ENCODE results near the gene RUBCN.
A peak's percentile ranks its signal among the peaks of the same experiment; 100 is the strongest.

The RUBCN gene

DNA sequence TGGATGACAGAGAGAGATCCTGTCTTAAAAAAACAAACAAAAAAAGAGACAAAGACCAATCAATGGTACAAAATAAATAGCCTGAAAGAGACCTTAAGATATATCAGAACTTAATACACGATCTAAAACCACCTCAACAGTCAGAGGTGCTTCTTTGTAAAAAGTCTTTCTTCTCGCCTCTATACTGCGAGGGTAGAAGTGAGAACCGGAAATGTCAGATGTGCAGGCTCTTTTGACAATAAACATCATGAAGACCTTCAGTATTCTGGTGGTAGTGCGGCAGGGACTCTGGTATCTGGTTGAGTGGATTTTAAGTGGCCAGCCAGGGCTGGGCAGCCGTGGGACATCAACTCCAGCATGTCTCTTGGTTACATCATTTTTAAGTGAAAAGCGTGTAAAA lies 30.0 kb downstream of the RUBCN start:
- no peaks in the 10 kb centered on the region for H3K9me3 Mint-ChIP-seq
- TF ChIP-seq, protein P1, sequence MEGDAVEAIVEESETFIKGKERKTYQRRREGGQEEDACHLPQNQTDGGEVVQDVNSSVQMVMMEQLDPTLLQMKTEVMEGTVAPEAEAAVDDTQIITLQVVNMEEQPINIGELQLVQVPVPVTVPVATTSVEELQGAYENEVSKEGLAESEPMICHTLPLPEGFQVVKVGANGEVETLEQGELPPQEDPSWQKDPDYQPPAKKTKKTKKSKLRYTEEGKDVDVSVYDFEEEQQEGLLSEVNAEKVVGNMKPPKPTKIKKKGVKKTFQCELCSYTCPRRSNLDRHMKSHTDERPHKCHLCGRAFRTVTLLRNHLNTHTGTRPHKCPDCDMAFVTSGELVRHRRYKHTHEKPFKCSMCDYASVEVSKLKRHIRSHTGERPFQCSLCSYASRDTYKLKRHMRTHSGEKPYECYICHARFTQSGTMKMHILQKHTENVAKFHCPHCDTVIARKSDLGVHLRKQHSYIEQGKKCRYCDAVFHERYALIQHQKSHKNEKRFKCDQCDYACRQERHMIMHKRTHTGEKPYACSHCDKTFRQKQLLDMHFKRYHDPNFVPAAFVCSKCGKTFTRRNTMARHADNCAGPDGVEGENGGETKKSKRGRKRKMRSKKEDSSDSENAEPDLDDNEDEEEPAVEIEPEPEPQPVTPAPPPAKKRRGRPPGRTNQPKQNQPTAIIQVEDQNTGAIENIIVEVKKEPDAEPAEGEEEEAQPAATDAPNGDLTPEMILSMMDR (IDR thresholded peaks at IDR 0.05; ENCODE audit: unreplicated experiment in 3 of 3): no peak
- H3K4me3 Mint-ChIP-seq: no peak overlapping the region
- H3K36me3 Mint-ChIP-seq (ENCODE audit: low read depth): peaks cover 25% of the 10 kb centered on the region
- no peak overlapping the region for H3K27ac Mint-ChIP-seq
- peaks cover 4% of the 10 kb centered on the region for H3K4me1 Mint-ChIP-seq
- H3K27me3 Mint-ChIP-seq (ENCODE audit: low read depth): peaks cover 3% of the 10 kb centered on the region

DNA sequence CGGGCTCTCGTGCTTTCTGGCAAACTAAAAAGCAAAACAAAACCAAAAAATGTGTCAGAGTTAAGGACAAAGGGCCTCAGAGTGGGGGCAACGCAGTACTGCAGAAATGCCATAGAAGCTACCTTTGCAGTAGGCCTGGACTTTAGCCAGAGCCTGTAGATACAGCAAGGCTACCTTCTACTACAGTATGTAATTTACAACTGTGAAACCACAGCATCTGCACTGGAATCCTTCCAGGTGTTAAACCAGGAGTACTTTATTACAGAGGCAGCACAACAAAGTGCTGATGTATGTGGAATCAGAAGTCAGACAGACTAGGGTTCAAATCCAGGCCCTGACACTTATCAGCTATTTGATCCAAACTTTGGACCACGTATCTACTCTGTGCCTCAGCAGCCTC lies 34.9 kb downstream of the RUBCN start:
- H3K4me3 Mint-ChIP-seq: no peak overlapping the region
- peaks cover 6% of the 10 kb centered on the region for H3K9me3 Mint-ChIP-seq
- H3K4me1 Mint-ChIP-seq: no peaks in the 10 kb centered on the region
- H3K27ac Mint-ChIP-seq: no peak overlapping the region
- H3K36me3 Mint-ChIP-seq (ENCODE audit: low read depth): peaks cover 60% of the 10 kb centered on the region
- H3K27me3 Mint-ChIP-seq (ENCODE audit: low read depth): peaks cover 3% of the 10 kb centered on the region
- TF ChIP-seq, protein P1 (IDR thresholded peaks at IDR 0.05; ENCODE audit: unreplicated experiment in 3 of 3): no peak

DNA sequence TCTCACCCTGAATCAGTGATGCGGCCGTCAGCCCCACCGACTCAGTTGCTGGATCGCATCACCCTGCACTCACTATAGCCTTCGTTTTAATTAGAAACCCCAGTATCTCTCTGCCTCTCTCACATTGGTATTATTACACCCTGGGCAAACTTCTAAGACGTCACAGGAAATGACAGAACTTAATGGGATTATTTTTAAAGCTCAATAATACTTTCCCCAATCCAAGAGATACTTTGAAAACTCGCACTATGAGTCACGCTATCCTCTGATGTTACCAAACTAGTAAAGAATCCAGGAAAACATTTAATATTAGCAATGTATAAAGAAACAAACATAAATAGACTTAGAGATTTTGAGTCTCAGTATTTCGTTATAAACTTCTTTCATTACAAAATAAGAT lies 36.6 kb downstream of the RUBCN start:
- TF ChIP-seq, protein P1 (IDR thresholded peaks at IDR 0.05; ENCODE audit: unreplicated experiment in 3 of 3): no peak
- Mint-ChIP-seq H3K4me1 (no peaks in the 10 kb centered on the region), H3K36me3 (ENCODE audit: low read depth) (peaks cover 70% of the 10 kb centered on the region), H3K4me3 (no peak overlapping the region), H3K27me3 (ENCODE audit: low read depth) (peaks cover 3% of the 10 kb centered on the region), H3K9me3 (peaks cover 6% of the 10 kb centered on the region), H3K27ac (no peak overlapping the region)

DNA sequence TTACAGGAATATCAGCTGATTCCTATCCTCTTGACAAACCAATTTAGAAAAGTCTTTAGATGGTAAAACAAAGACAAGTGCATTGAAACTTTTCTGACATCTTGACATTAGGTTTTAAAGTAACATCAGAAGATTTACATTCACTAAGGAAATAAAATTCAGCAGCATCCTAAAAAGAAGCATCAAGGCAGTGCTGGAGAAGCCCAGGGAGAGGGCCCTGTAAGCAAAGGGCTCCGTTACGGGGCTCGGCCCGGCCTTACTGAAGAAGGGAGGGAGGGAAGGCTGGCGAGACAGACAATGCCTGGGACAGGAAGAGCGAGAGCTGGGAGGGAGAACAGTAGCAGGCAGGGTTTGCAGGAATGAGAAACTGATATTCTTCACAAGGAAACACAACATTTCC lies 39.3 kb downstream of the RUBCN start:
- Mint-ChIP-seq H3K27ac (no peak overlapping the region), H3K36me3 (ENCODE audit: low read depth) (peaks cover 77% of the 10 kb centered on the region), H3K4me3 (no peak overlapping the region), H3K9me3 (peaks cover 6% of the 10 kb centered on the region), H3K27me3 (ENCODE audit: low read depth) (no peaks in the 10 kb centered on the region), H3K4me1 (no peaks in the 10 kb centered on the region)
- TF ChIP-seq, protein P1 (IDR thresholded peaks at IDR 0.05; ENCODE audit: unreplicated experiment in 3 of 3): no peak

DNA sequence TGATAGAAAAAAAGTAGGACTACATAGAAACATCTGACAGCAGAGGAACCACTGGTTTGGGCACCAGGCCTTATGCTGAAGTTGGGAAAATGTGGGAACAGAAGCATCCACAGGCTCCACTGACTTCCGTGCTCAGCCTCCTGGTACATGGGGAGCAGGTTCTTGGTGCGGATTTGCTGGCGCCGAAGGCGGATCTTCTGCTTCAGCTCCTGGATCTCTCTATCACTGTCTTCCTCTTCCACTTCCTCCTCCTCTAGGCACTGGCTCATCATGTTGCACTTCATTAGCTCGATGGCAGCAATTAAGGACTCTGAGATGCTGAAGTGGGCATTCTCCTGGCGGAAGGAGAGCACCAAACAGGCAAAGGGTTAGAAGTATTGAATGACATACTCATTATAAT lies 42.5 kb downstream of the RUBCN start:
- H3K4me1 Mint-ChIP-seq: no peaks in the 10 kb centered on the region
- TF ChIP-seq, protein P1 (IDR thresholded peaks at IDR 0.05; ENCODE audit: unreplicated experiment in 3 of 3): no peak
- H3K36me3 Mint-ChIP-seq (ENCODE audit: low read depth): peaks cover 69% of the 10 kb centered on the region
- H3K4me3 Mint-ChIP-seq: no peak overlapping the region
- no peaks in the 10 kb centered on the region for H3K27me3 Mint-ChIP-seq (ENCODE audit: low read depth)
- H3K9me3 Mint-ChIP-seq: peaks cover 6% of the 10 kb centered on the region
- H3K27ac Mint-ChIP-seq: no peak overlapping the region

DNA sequence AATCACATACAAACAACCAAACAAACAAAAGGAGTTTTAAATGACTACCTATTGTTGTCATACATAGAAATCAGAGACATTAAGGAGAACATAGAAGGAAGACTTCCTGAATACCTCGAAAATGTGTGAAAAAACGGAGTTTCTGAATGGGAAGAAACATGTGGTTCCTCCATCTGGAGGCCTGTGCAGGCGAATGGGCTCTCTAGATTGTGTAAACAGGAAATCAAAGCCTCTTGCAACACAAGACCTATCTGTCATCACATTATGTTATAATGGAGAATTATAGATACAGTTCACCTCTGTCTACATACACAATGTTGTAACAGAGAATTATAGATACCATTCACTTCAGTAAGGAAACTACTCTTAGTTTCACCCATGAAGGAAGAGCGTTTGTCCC lies 44.1 kb downstream of the RUBCN start:
- Mint-ChIP-seq H3K4me3 (no peak overlapping the region), H3K4me1 (no peaks in the 10 kb centered on the region)

More for the DNA sequence above, 44.1 kb downstream of the RUBCN start:
- TF ChIP-seq, protein P1 (IDR thresholded peaks at IDR 0.05; ENCODE audit: unreplicated experiment in 3 of 3): no peak
- H3K9me3 Mint-ChIP-seq: peaks cover 3% of the 10 kb centered on the region
- H3K36me3 Mint-ChIP-seq (ENCODE audit: low read depth): peaks cover 66% of the 10 kb centered on the region
- H3K27ac Mint-ChIP-seq: peak overlapping the region in 1 of 3 experiments; percentile 44
- no peaks in the 10 kb centered on the region for H3K27me3 Mint-ChIP-seq (ENCODE audit: low read depth)
